Measurements from ENCODE around the gene PANX1.

The PANX1 gene

GRCh38 chr11:94181526-94181925 lies 52.9 kb downstream of the PANX1 start:
- H3K79me2 ChIP-seq (ENCODE audit: insufficient read depth, low read length): no peaks in the 10 kb centered on the region
- no peak overlapping the region for H3K4me3 ChIP-seq (ENCODE audit: insufficient read depth, low read length, poor library complexity, severe bottlenecking)
- TF ChIP-seq EZH2phosphoT487 (conservative IDR thresholded peaks at IDR 0.05; ENCODE audit: low read length): no peak
- no peak for TF ChIP-seq CTCF (IDR thresholded peaks at IDR 0.05; ENCODE audit: insufficient read depth, low read length, poor library complexity, severe bottlenecking)
- no peaks in the 10 kb centered on the region for H3F3A ChIP-seq (ENCODE audit: insufficient read depth)
- H3K4me2 ChIP-seq (ENCODE audit: low read depth, low read length, poor library complexity, severe bottlenecking): no peak overlapping the region
- no peak overlapping the region for H3K27ac ChIP-seq (ENCODE audit: low read depth, low read length)
- H3K9me2 ChIP-seq (replicated peaks; ENCODE audit: insufficient read depth, low read length): no peaks in the 10 kb centered on the region
- H3K9me3 ChIP-seq (ENCODE audit: insufficient read depth, low read length): no peaks in the 10 kb centered on the region
- no peaks in the 10 kb centered on the region for H3K36me3 ChIP-seq (ENCODE audit: low read length)
- no peaks in the 10 kb centered on the region for H3K27me3 ChIP-seq (ENCODE audit: low read length)
- no peaks in the 10 kb centered on the region; the same call in 1 of the 2 replicates for H4K20me1 ChIP-seq (ENCODE audit: low read depth, low read length)
- H3K9ac ChIP-seq (ENCODE audit: low read length): no peak overlapping the region
- no peak overlapping the region for H2AFZ ChIP-seq (ENCODE audit: low read depth, low read length, severe bottlenecking)

- Histone ChIP-seq H3K27ac (ENCODE audit: low read depth, low read length) (no peak overlapping the region), H3K4me2 (ENCODE audit: low read depth, low read length, poor library complexity, severe bottlenecking) (no peak overlapping the region), H3K4me3 (ENCODE audit: insufficient read depth, low read length, poor library complexity, severe bottlenecking) (no peak overlapping the region), H2AFZ (ENCODE audit: low read depth, low read length, severe bottlenecking) (no peak overlapping the region), H3K9me3 (ENCODE audit: insufficient read depth, low read length) (no peaks in the 10 kb centered on the region), H4K20me1 (ENCODE audit: low read depth, low read length) (no peaks in the 10 kb centered on the region; the same call in 1 of the 2 replicates), H3K9ac (ENCODE audit: low read length) (no peak overlapping the region), H3K36me3 (ENCODE audit: low read length) (no peaks in the 10 kb centered on the region), H3K9me2 (replicated peaks; ENCODE audit: insufficient read depth, low read length) (no peaks in the 10 kb centered on the region), H3K79me2 (ENCODE audit: insufficient read depth, low read length) (no peaks in the 10 kb centered on the region), H3K27me3 (ENCODE audit: low read length) (no peaks in the 10 kb centered on the region), H3F3A (ENCODE audit: insufficient read depth) (no peaks in the 10 kb centered on the region)
- no peak for TF ChIP-seq EZH2phosphoT487 (conservative IDR thresholded peaks at IDR 0.05; ENCODE audit: low read length)
- no peak for TF ChIP-seq CTCF (IDR thresholded peaks at IDR 0.05; ENCODE audit: insufficient read depth, low read length, poor library complexity, severe bottlenecking)
Measured at GRCh38 chr11:94181943-94182342, 53.3 kb downstream of the PANX1 start.

- H3K9ac ChIP-seq (ENCODE audit: low read length): no peak overlapping the region
- H3F3A ChIP-seq (ENCODE audit: insufficient read depth): no peaks in the 10 kb centered on the region
- no peak overlapping the region for H2AFZ ChIP-seq (ENCODE audit: low read depth, low read length, severe bottlenecking)
- TF ChIP-seq CTCF (IDR thresholded peaks at IDR 0.05; ENCODE audit: insufficient read depth, low read length, poor library complexity, severe bottlenecking) (no peak), EZH2phosphoT487 (conservative IDR thresholded peaks at IDR 0.05; ENCODE audit: low read length) (no peak)
- no peak overlapping the region for H3K4me3 ChIP-seq (ENCODE audit: insufficient read depth, low read length, poor library complexity, severe bottlenecking)
- no peak overlapping the region for H3K4me2 ChIP-seq (ENCODE audit: low read depth, low read length, poor library complexity, severe bottlenecking)
- H3K9me3 ChIP-seq (ENCODE audit: insufficient read depth, low read length): no peaks in the 10 kb centered on the region
- no peaks in the 10 kb centered on the region for H3K27me3 ChIP-seq (ENCODE audit: low read length)
- H3K79me2 ChIP-seq (ENCODE audit: insufficient read depth, low read length): no peaks in the 10 kb centered on the region
- no peak overlapping the region for H3K27ac ChIP-seq (ENCODE audit: low read depth, low read length)
- no peaks in the 10 kb centered on the region for H3K9me2 ChIP-seq (replicated peaks; ENCODE audit: insufficient read depth, low read length)
- H4K20me1 ChIP-seq (ENCODE audit: low read depth, low read length): no peaks in the 10 kb centered on the region; the same call in 1 of the 2 replicates
- H3K36me3 ChIP-seq (ENCODE audit: low read length): no peaks in the 10 kb centered on the region
Measured at GRCh38 chr11:94183251-94183885, 54.7 kb downstream of the PANX1 start.

Measured in SU-DHL-6 (cell line).